K562 (cell line): Measurements from ENCODE around the gene SDCCAG8. TPM values are rescaled to one million over a fixed set of nuclear protein-coding genes. Genes with fewer than 3 reads are reported as not detected.

Experiments used
- ARID1B ChIP-seq: fragments of 450-650 bp; IDR thresholded peaks from 2 replicates; pipeline ENCODE4 v1.6.1; 2016; ENCODE audit warnings: antibody characterized with exemption, mild to moderate bottlenecking, inconsistent platforms
- ARID3A ChIP-seq: IDR thresholded peaks from 2 replicates; pipeline ENCODE4 v1.6.1; 2012; ENCODE audit warnings: low read depth, low read length, improper control_type of control experiment, borderline replicate concordance
- CREM ChIP-seq: IDR thresholded peaks from 2 replicates; pipeline ENCODE4 v1.6.1; 2014; ENCODE audit warnings: antibody characterized with exemption, low read depth
- DIDO1 ChIP-seq: fragments of 450-650 bp; IDR thresholded peaks from 2 replicates; pipeline ENCODE4 v1.6.1; 2016; ENCODE audit warnings: low read depth, missing biosample characterization, missing genetic modification characterization
- E2F6 ChIP-seq, 2 experiments: IDR thresholded peaks; 2 replicates each; pipeline ENCODE4 v1.6.1; 2011; ENCODE audit warnings: borderline replicate concordance in 1 of 2, control low read depth in 1 of 2, low read depth in 1 of 2, low read length in 1 of 2, mild to moderate bottlenecking in 1 of 2, mixed read lengths in 1 of 2, moderate library complexity in 1 of 2; ENCODE audit not compliant: insufficient read depth in 1 of 2, insufficient read length in 1 of 2, poor library complexity in 1 of 2, severe bottlenecking in 1 of 2; ENCODE audit errors: extremely low read depth in 1 of 2
- FOSL1 ChIP-seq: fragments of 200-800 bp; sonication (Bioruptor generic); conservative IDR thresholded peaks from 2 replicates; pipeline ENCODE4 v1.6.1; 2016; ENCODE audit warnings: missing genetic modification characterization, missing compliant biosample characterization
- FOXJ2 ChIP-seq: fragments of 200-800 bp; sonication (Bioruptor generic); IDR thresholded peaks from 2 replicates; pipeline ENCODE4 v1.6.1; 2016; ENCODE audit warnings: missing genetic modification characterization, missing compliant biosample characterization
- FOXP4 ChIP-seq: sonication (generic); formaldehyde crosslinking; IDR thresholded peaks from 2 replicates; pipeline ENCODE4 v1.8.0; 2022; ENCODE audit warnings: mild to moderate bottlenecking, missing genetic modification reagents, borderline replicate concordance
- JUND ChIP-seq, 2 experiments: IDR thresholded peaks; 2 replicates in 1 of 2; 3 replicates in 1 of 2; pipeline ENCODE4 v1.6.1; 2011; ENCODE audit warnings: borderline replicate concordance in 2 of 2, low read depth in 2 of 2, low read length in 2 of 2, improper control_type of control experiment in 1 of 2, missing biosample characterization in 1 of 2, missing genetic modification characterization in 1 of 2, missing genetic modification reagents in 1 of 2
- MAFF ChIP-seq: IDR thresholded peaks from 2 replicates; pipeline ENCODE4 v1.6.1; 2012; ENCODE audit warnings: low read length, improper control_type of control experiment
- MAFK ChIP-seq: IDR thresholded peaks from 2 replicates; pipeline ENCODE4 v1.6.1; 2011; ENCODE audit warnings: low read length, improper control_type of control experiment
- NCOR1 ChIP-seq: fragments of 450-650 bp; IDR thresholded peaks from 2 replicates; pipeline ENCODE4 v1.6.1; 2016; ENCODE audit warnings: mild to moderate bottlenecking, moderate library complexity
- NFIC ChIP-seq: fragments of 450-650 bp; IDR thresholded peaks from 2 replicates; pipeline ENCODE4 v1.6.1; 2017; ENCODE audit warnings: mild to moderate bottlenecking, inconsistent platforms
- RB1 ChIP-seq: fragments of 450-650 bp; IDR thresholded peaks from 2 replicates; pipeline ENCODE4 v1.6.1; 2017; ENCODE audit warnings: low read depth, mild to moderate bottlenecking
- SMARCE1 ChIP-seq: fragments of 450-650 bp; IDR thresholded peaks from 2 replicates; pipeline ENCODE4 v1.7.1; 2016; ENCODE audit warnings: mild to moderate bottlenecking
- TAL1 ChIP-seq: fragments of 450-650 bp; IDR thresholded peaks from 2 replicates; pipeline ENCODE4 v1.6.1; 2016; ENCODE audit warnings: mild to moderate bottlenecking
- TCF3 ChIP-seq: sonication (generic); formaldehyde crosslinking; IDR thresholded peaks from 2 replicates; pipeline ENCODE4 v1.4.0; 2020; ENCODE audit warnings: mild to moderate bottlenecking, missing genetic modification reagents
- VEZF1 ChIP-seq: fragments of 200-800 bp; sonication (Bioruptor generic); IDR thresholded peaks from 2 replicates; pipeline ENCODE4 v1.6.1; 2017; ENCODE audit warnings: missing genetic modification characterization, missing compliant biosample characterization
- ZBTB1 ChIP-seq: sonication (generic); formaldehyde crosslinking; IDR thresholded peaks from 2 replicates; pipeline ENCODE4 v1.8.1; 2023; ENCODE audit warnings: missing genetic modification reagents, low read depth, mild to moderate bottlenecking, borderline replicate concordance
- ZNF239 ChIP-seq: fragments of 250-450 bp; sonication (Bioruptor Pico); IDR thresholded peaks from 2 replicates; pipeline ENCODE4 v1.4.0; 2020; ENCODE audit warnings: mild to moderate bottlenecking
- ZNF347 ChIP-seq: fragments of 450-650 bp; formaldehyde crosslinking; IDR thresholded peaks from 2 replicates; pipeline ENCODE4 v1.4.0; 2020; ENCODE audit warnings: low read depth, mild to moderate bottlenecking, moderate library complexity
- polyA plus RNA-seq, 8 experiments: library from polyadenylated mRNA; depleted of rRNA in 4 of 8; stranded (reverse) in 5 of 8; unstranded in 3 of 8; fragments of >200 nt; fragmentation: Nextera tagmentation in 2 of 8; fragmentation: Illumina TruSeq in 1 of 8; extraction: Ambion mirVana in 2 of 8; extraction: Trizol in 1 of 8; gene quantifications; 2 replicates each; pipeline versions ENCODE4 v1.2.1 to v1.2.3, GENCODE V29; 2011 to 2014; ENCODE audit warnings: inconsistent platforms in 1 of 8, missing spikeins in 1 of 8
- total RNA-seq, 7 experiments: library from RNA; depleted of rRNA in 6 of 7; stranded (reverse); fragments of >200 nt in 6 of 7; fragmentation: Illumina TruSeq in 2 of 7; extraction: Trizol in 2 of 7; gene quantifications; 2 replicates each; pipeline versions ENCODE4 v1.2.1 to v1.2.3, GENCODE V29; 2011 to 2021; ENCODE audit warnings: low replicate concordance in 1 of 7

Gene SDCCAG8
- total and polyA plus RNA-seq, 9 of the 15 experiments (the other 6 are each of a cell fraction or from before 2014, with no cell fraction given), result 17.9 to 36.7 (median 25.4) TPM

GRCh38 chr1:243447347-243447746 lies 191.5 kb downstream of the SDCCAG8 start (continued):
- TF ChIP-seq SMARCE1 (no peak), FOXJ2 (tag) (peak; percentile 97), E2F6 (IDR thresholded peaks at IDR 0.05; ENCODE audit: borderline replicate concordance in 1 of 2, extremely low read depth in 1 of 2, insufficient read depth in 1 of 2, insufficient read length in 1 of 2, low read depth in 1 of 2, low read length in 1 of 2, poor library complexity in 1 of 2, severe bottlenecking in 1 of 2) (no peak), FOSL1 (tag) (peak; percentile 77), MAFK (no peak), NFIC (no peak), RB1 (peak; percentile 34; the same call in 1 of the 2 replicates), CREM (0 out of 2 replicates have a peak, but pooled peaks have one; percentile 20), JUND (IDR thresholded peaks at IDR 0.05; ENCODE audit: borderline replicate concordance, low read depth, low read length) (peak; percentile 74), JUND (tag; IDR thresholded peaks at IDR 0.05; ENCODE audit: borderline replicate concordance, low read depth, low read length) (peak; percentile 81; the same call in 2 of the 3 replicates), TCF3 (CRISPR knock-in tag) (peak; percentile 49), FOXP4 (CRISPR knock-in tag) (peak; percentile 83; the same call in 1 of the 2 replicates), ARID3A (peak; percentile 93), ARID1B (peak; percentile 67), TAL1 (peak; percentile 14; the same call in 1 of the 2 replicates), DIDO1 (tag) (no peak), ZNF239 (CRISPR knock-in tag) (no peak), NCOR1 (peak; percentile 53; the same call in 1 of the 2 replicates), VEZF1 (CRISPR knock-in tag) (peak; percentile 46; the same call in 1 of the 2 replicates), ZNF347 (CRISPR knock-in tag) (no peak), MAFF (no peak), ZBTB1 (no peak)
